HG03432 (cell line): ENCODE measurements around the gene OSGIN1.

ENCODE experiments used
- ATAC-seq: cut with Tn5 transposase; IDR thresholded peaks from one replicate; pipeline ENCODE4 v1.9.1; 2021; ENCODE audit warnings: mild to moderate bottlenecking, moderate library complexity; ENCODE audit not compliant: unreplicated experiment

OSGIN1 gene

GRCh38 chr16:83925957-83926725 lies 26.9 kb upstream of the OSGIN1 start:
- ATAC-seq: no peak

DNA sequence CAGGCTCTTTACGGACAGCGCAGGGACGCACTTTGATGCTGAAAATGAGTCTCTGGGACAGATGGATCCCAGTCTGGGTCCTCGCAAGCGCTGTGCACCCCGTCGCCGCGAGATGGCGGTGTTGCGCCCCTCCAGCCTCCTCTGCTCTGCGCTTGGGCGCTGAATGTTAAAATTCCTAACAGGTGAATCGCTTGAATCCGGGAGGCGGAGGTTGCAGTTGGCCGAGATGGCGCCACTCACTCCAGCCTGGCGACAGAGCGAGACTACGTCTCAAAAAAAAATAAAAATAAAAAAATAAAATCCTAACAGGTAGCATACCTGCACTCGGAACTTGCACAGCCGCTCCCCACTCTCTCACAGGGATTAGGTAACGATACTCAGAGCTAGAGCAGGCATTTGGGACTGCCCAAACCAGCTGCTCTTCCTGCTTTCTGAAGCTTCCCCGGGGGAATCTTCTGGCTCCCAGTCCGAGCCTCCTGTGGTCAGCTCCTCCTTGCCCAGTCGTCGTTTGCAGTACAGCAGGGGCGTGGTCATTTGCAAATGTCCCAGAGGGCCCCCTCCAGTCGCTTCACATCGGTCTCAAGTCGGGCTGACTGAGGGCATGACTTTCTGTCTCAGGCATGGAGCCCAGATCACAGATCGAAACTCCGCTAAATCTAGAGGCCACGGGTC lies 26.2 kb upstream of the OSGIN1 start:
- ATAC-seq: peak; percentile 78

- no peak for ATAC-seq
Observed at GRCh38 chr16:83928341-83929055, 24.5 kb upstream of the OSGIN1 start.

GRCh38 chr16:83929811-83930555 lies 23.1 kb upstream of the OSGIN1 start:
- no peak for ATAC-seq

DNA sequence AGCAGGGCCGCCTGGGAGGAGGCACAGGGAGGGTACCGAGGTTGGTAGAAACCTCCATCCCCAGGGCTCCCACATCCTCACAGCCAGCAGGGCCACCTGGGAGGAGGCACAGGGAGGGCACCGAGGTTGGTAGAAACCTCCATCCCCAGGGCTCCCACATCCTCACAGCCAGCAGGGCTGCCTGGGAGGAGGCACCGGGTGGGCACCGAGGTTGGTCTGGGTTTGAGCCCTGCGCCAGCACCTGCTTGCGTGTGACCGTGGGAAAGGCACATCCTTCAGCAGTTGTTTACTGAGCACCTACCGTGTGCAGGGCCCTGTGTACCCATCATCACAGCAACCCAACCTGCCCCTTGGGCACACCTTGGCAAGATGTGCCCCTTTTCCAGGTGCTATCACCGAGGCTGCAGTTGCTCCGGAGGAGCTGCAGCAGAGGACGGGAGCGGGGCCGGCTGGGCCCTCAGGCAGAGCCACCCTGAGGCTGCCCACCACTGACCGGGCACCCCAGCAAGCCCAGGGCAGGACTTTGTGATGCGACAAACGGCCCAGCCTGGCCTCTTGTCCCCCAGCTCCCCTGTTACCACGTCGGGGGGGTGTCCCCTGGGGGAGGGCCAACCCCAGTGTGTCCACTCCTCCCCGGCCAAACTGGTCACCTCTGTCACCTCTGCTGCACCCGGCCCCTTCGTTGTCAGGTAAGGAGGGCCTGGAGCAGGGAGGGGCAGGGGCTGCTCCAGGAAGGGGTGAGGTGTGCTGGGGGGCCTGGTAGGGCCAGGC lies 22.1 kb upstream of the OSGIN1 start:
- ATAC-seq: no peak

DNA sequence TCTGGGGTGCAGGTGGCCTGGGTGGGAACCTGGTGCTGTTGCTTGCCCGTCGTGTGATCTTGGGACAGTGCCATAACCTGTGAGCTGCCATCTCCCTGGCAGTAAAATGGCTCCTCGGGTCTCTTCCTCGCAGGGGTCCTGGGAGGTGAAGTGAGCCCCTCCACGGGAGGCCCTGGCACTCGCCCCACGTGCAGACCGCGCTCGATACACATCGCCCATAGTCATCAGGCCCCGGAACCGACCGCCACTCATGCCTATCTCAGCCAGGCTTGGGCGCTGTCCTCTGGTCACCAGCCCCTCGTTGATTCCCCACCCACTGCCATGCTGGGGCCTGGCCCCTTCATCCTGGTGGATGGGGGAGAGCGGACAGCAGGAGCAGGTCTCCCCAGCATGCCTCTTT lies 21.5 kb upstream of the OSGIN1 start:
- no peak for ATAC-seq

GRCh38 chr16:83932304-83932703 lies 20.7 kb upstream of the OSGIN1 start:
- ATAC-seq: no peak

DNA sequence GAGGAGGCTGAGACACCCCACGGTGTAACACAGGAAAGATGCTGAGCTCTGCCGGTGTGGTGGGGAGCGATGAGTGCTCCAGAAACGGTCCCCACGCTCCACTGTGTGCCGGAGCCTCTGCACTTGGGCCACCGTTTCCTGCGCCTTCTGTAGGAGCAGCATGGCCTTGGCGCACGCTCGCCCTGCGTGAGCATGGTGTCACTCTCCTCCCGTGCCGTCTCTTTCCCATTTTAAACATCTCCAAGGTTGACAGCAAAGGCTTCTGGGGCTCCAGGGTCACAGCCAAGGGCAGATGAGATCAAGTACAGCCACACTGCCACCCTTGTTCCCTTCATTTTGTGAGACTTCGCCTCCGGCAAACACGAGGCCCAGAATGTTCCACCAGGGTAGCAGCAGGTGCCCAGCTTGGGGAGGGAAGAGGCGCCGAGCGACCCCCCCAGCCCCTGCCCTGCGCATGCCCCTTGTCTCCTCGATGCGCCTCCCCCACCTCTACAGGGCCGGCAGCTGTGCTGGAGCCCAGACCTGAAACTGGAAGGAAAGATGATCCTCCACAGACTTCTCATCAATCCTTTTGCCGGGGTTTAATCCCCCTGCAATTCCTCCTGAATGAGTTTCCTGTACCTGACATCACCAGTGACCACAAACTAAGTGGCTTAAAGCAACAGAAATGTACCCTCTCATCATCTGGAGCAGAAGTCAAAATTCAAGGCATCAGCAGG lies 19.9 kb upstream of the OSGIN1 start:
- no peak for ATAC-seq

- ATAC-seq: no peak
Observed at GRCh38 chr16:83933885-83934683, 19.0 kb upstream of the OSGIN1 start.

GRCh38 chr16:83934684-83934977 lies 18.4 kb upstream of the OSGIN1 start:
- ATAC-seq: no peak

DNA sequence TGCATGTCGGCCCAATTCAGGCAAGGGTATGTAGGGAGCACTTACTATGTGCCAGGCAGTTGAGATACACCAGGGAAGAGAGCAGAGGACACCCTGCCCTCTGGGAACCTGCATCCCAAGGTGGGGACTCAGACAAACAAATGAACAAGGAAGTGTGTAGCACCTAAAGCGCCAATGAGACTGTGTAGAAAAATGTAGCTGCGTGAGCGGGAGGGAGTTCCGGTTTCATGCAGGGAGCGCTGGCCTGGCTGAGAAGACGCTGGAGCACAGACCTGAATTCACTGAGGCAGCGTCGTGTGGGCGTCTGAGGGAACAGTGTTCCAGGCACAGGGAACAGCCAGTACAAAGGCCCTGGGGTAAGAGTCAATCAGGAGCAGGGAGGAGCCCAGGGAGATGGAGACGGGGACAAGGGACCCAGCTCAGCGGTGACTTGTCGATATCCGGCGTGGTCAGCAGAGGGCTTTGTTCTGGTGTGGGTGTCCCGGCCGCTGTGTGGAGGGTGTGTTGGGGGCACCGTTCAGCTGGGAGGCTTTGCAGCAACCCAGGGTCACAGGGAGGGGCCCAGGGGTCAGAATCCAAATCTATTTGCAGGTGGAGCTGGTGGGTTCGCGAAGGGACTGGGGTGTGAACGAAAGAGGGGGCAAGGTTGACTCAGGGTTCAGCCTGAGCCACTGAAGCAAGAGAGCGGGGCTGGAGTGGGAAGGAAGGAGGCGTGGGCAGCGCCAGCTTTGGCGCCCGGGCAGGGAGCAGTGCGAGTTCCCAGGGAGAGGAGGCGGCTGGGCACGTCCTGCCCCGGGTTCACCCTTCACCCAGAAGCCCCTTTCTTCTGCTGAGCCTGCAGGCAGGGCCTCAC lies 17.8 kb upstream of the OSGIN1 start:
- ATAC-seq: no peak

- no peak for ATAC-seq
Observed at GRCh38 chr16:83935858-83936255, 17.2 kb upstream of the OSGIN1 start.

DNA sequence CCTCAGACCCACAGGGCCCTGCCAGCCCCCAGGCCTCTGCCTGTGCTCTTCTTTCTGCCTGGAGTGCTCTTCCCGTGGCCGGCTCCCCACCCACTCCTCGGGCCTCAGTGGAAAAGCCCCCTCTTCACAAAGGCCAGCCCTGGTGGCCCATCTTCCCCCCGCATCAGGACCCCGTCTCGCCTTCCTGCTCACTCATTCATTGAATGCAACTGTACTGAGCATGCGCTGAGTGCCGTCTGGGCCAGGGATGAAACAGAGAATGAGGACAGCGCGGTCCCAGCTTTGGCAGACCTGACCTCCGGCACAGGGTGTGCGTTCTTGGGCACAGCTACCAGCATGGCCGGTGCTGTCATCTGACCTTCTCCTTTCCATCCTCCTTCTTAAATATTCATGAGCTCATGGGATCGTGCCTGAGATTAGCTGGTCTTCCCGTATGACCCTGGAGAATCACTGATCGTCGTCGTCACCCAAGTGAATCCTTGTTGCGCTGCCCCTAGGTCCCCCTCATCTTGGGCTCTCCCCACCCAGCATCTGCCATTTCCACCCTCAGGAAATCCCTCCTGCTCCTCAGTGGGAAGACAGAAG lies 16.4 kb upstream of the OSGIN1 start:
- no peak for ATAC-seq

DNA sequence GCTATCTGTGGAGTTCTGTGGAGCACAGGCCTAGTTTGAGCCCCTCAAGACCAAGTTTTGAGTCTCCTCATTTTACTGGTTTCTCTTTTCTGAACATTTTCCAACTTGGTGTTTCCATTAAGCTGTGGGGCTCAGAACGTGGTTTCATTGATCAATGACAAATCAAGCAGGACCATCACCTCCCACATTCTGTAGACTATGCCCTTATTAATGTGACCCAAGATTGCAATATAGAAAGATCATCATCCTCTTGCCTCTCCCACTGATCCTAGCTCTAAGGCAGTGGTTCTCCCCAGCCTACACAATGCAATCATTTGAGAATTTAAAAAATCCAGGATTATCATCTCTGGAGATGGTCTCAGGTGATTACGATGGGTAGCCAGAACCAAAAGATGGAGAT lies 15.8 kb upstream of the OSGIN1 start:
- no peak for ATAC-seq

DNA sequence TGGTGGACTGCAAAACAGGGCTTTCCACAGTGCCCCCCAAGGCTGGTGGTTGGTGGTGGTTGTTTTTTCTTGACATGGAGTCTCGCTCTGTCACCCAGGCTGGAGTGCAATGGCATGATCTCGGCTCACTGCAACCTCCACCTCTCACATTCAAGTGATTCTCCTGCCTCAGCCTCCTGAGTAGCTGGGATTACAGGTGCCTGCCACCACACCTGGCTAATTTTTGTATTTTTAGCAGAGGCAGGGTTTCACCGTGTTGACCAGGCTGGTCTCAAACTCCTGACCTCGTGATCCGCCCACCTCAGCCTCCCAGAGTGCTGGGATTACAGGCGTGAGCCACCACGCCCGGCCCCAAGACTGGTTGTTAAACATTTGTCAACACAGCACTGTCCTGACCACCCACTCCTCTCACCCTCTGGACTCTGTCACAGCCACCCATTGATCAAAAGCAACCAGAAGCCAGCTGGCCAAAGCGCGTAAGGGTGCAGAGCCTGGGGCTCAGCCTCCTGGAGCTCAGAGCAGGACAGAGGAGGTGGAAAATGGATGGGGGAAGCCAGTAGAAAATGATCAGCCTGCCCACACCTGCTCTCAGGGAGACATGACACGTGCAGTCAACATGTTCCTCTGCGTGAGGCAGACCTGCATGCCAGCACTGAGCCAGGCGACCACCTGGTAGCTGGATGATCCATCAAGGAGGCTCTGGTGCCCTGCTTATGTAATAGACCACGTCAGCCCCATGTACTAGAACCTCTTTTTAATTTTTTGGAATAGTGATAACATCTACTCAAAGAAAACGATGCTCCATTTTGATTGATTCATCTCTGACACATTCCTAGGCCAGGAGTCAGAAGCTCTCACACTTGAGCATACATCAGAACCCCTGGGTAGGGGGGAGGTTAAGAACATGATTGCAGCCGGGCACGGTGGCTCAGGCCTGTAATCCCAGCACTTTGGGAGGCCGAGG lies 14.8 kb upstream of the OSGIN1 start:
- no peak for ATAC-seq

DNA sequence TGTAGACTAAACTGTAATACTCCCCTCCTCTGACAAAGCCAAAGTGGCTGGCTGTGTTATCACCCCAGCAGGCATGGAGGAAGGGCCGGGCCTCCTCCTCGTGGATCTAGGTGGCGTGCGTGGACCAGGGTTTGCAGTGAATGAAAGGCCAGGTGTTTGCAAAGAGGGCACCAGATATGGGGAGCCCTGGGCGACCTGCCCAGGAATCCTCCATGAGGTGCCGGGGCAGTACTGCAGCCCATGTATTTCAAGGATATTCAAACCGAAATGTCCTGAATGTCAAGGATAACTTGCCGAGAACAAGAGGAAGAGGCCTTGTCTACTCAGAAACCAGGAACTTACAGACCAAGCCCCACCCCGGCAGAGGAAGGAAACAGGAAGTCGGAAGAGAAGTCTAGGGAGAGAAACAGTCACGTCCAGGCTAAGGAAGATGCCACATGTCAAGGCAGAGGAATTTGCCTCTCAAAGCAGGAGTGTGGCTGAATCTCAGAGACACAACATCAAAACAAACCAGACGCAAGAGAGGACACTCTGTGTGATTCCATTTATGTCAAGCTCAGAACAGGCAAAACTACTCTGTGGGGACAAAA lies 13.7 kb upstream of the OSGIN1 start:
- ATAC-seq: no peak
